GM12892 (cell line): Measurements from ENCODE around the gene ABHD14A.

Experiments used
- POLR2A ChIP-seq: IDR thresholded peaks from 2 replicates; pipeline ENCODE4 v1.6.1; 2011; ENCODE audit warnings: low read depth, low read length, control low read depth
- POLR2AphosphoS5 ChIP-seq: IDR thresholded peaks from 2 replicates; pipeline ENCODE4 v1.6.1; 2011; ENCODE audit warnings: low read depth, low read length, control low read depth
- TAF1 ChIP-seq: IDR thresholded peaks from 2 replicates; pipeline ENCODE4 v1.6.1; 2011; ENCODE audit warnings: low read depth, mild to moderate bottlenecking, control low read depth, low read length, borderline replicate concordance

DNA sequence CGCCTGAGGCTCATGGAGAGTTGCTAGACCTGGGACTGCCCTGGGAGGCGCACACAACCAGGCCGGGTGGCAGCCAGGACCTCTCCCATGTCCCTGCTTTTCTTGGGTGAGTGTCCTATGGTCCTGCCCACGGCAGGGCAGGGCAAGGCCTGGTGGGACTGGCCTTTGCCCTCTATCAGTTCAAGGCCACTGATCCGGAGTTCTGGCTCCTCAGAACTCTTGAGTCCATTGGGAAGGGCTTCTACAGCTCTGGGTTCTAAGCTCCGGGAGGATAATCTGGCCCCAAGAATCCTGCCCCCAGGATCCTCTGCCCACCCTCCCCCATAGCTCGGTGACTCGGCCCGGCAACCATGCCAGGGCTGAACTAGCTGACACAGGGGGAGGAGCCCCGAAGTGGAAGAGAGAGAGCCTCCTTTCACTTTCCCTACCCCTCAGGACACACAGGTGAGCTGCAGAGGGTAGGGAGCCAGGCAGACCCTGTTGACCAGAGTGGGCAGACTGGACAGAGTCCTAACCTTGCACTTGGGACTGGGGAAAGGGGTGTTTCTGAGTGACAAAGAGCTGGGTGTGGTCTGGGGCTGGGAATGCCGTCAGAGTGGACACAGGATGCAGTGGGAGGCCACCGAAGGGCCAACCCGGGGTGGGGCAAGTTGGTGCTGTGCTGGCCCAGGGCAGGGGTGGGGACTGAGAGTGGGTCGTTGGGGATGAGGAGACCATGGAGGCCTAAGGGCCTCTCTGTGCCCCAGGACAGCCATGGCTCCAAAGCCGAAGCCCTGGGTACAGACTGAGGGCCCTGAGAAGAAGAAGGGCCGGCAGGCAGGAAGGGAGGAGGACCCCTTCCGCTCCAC, 32.0 kb upstream of the ABHD14A start:
- TF ChIP-seq POLR2A (no peak), POLR2AphosphoS5 (no peak), TAF1 (no peak)
